H1 (cell line): ENCODE data around the gene WFIKKN1. TPM values are rescaled to one million over a fixed set of nuclear protein-coding genes. Genes with fewer than 3 reads are reported as not detected.

Experiments used
- CTCF ChIA-PET: fragments of 300-600 bp; sonication (Branson Sonifier 250); formaldehyde crosslinking; loops from one replicate; lab custom pipeline; 2021; ENCODE audit not compliant: partially characterized antibody; lab: Charles Lee
- POLR2A ChIA-PET: fragments of 300-600 bp; sonication (Branson Sonifier 250); formaldehyde crosslinking; loops from one replicate; lab custom pipeline; 2021; ENCODE audit warnings: inconsistent platforms; ENCODE audit not compliant: partially characterized antibody; lab: Charles Lee
- DNase-seq, 2 experiments: peaks; one replicate each; pipeline versions ENCODE4 v3.0.0 to v3.0.0-alpha.2; 2010 to 2022; ENCODE audit warnings: low spot score in 2 of 2, low read depth in 1 of 2, mixed read lengths in 1 of 2
- FAIRE-seq: peaks from 2 replicates; lab custom pipeline; 2011; peaks lifted over from hg19 to GRCh38; lab: Jason Lieb, UNC
- H2AFZ ChIP-seq: 2 replicates; pipeline ENCODE4 v1.8.1; 2012; ENCODE audit warnings: low read length, inconsistent platforms
- H2AK5ac ChIP-seq: 2 replicates; pipeline ENCODE4 v1.6.1; 2013; ENCODE audit warnings: low read depth, low read length
- H2BK120ac ChIP-seq: replicated peaks from 2 replicates; pipeline ENCODE3; 2013; ENCODE audit warnings: low read depth, low read length, inconsistent platforms
- H2BK12ac ChIP-seq: 2 replicates; pipeline ENCODE4 v1.6.1; 2013; ENCODE audit warnings: low read depth, low read length
- H2BK15ac ChIP-seq: 2 replicates; pipeline ENCODE4 v1.6.1; 2013; ENCODE audit warnings: low read length
- H2BK20ac ChIP-seq: 2 replicates; pipeline ENCODE4 v1.6.1; 2013; ENCODE audit warnings: low read length
- H2BK5ac ChIP-seq: 2 replicates; pipeline ENCODE4 v1.6.1; 2013; ENCODE audit warnings: low read depth, low read length
- H3K14ac ChIP-seq: 2 replicates; pipeline ENCODE4 v1.6.1; 2013; ENCODE audit warnings: inconsistent platforms; ENCODE audit not compliant: insufficient read length
- H3K18ac ChIP-seq: 2 replicates; pipeline ENCODE4 v1.6.1; 2013; ENCODE audit warnings: low read length; ENCODE audit errors: extremely low read depth
- H3K23ac ChIP-seq: 2 replicates; pipeline ENCODE4 v1.6.1; 2013; ENCODE audit warnings: inconsistent platforms; ENCODE audit not compliant: insufficient read length
- H3K23me2 ChIP-seq: 2 replicates; pipeline ENCODE4 v1.6.1; 2013; ENCODE audit warnings: low read depth, low read length
- H3K27ac ChIP-seq: 2 replicates; pipeline ENCODE4 v1.6.1; 2011; ENCODE audit warnings: low read depth, low read length, inconsistent platforms
- H3K27me3 ChIP-seq, 4 experiments: replicated peaks in 1 of 4; 1 replicate in 1 of 4; 2 replicates in 3 of 4; pipeline versions ENCODE4 v1.6.1 to v1.8.1; 2011 to 2013; ENCODE audit warnings: low read length in 3 of 4, mild to moderate bottlenecking in 3 of 4, inconsistent platforms in 2 of 4, mixed read lengths in 2 of 4, moderate library complexity in 1 of 4; ENCODE audit not compliant: control insufficient read depth in 3 of 4, insufficient read depth in 3 of 4; ENCODE audit errors: extremely low read depth in 1 of 4
- H3K36me3 ChIP-seq, 4 experiments: 2 replicates each; pipeline versions ENCODE4 v1.6.1 to v1.8.1; 2011 to 2013; ENCODE audit warnings: mild to moderate bottlenecking in 4 of 4, low read length in 3 of 4, moderate library complexity in 2 of 4, control low read depth in 1 of 4, inconsistent platforms in 1 of 4; ENCODE audit not compliant: insufficient read depth in 4 of 4, control insufficient read depth in 2 of 4
- H3K4ac ChIP-seq: replicated peaks from 2 replicates; pipeline ENCODE3; 2013; ENCODE audit warnings: low read length, low read depth, mixed read lengths, inconsistent platforms; ENCODE audit not compliant: insufficient read length
- H3K4me1 ChIP-seq, 4 experiments: replicated peaks in 1 of 4; 1 replicate in 1 of 4; 2 replicates in 3 of 4; pipeline versions ENCODE4 v1.6.1 to v1.8.1; 2011 to 2013; ENCODE audit warnings: low read length in 3 of 4, inconsistent platforms in 2 of 4, mixed read lengths in 1 of 4; ENCODE audit not compliant: insufficient read depth in 4 of 4, control insufficient read depth in 3 of 4
- H3K4me2 ChIP-seq, 2 experiments: 2 replicates each; pipeline versions ENCODE4 v1.6.1 to v1.8.1; 2011 to 2013; ENCODE audit warnings: low read depth in 2 of 2, low read length in 2 of 2, control low read depth in 1 of 2, inconsistent platforms in 1 of 2, mild to moderate bottlenecking in 1 of 2; ENCODE audit not compliant: insufficient read depth in 1 of 2
- H3K4me3 ChIP-seq, 4 experiments: fragments of 200-600, 300-600 bp in 1 of 4; sonication (generic), shearing (Covaris generic), sonication (Bioruptor Twin) in 1 of 4; 2 replicates each; pipeline versions ENCODE4 v1.5.1 to v1.8.1; 2011 to 2016; ENCODE audit warnings: low read length in 4 of 4, low read depth in 3 of 4, control low read depth in 2 of 4, inconsistent platforms in 2 of 4, mild to moderate bottlenecking in 2 of 4, mixed read lengths in 1 of 4, moderate library complexity in 1 of 4; ENCODE audit not compliant: insufficient read depth in 2 of 4; ENCODE audit errors: extremely low read depth in 1 of 4
- H3K56ac ChIP-seq: replicated peaks from 2 replicates; pipeline ENCODE3; 2013; ENCODE audit warnings: low read depth, mild to moderate bottlenecking, mixed read lengths, low read length, inconsistent platforms; ENCODE audit not compliant: insufficient read length
- H3K79me1 ChIP-seq: 2 replicates; pipeline ENCODE4 v1.6.1; 2013; ENCODE audit warnings: low read depth, low read length, control low read depth
- H3K79me2 ChIP-seq, 2 experiments: 2 replicates each; pipeline versions ENCODE4 v1.6.1 to v1.8.1; 2012 to 2013; ENCODE audit warnings: low read length in 2 of 2, mild to moderate bottlenecking in 2 of 2, inconsistent platforms in 1 of 2; ENCODE audit not compliant: insufficient read depth in 2 of 2, control insufficient read depth in 1 of 2
- H3K9ac ChIP-seq, 4 experiments: replicated peaks in 1 of 4; 1 replicate in 1 of 4; 2 replicates in 3 of 4; pipeline versions ENCODE4 v1.6.1 to v1.8.1; 2011 to 2013; ENCODE audit warnings: low read depth in 3 of 4, low read length in 3 of 4, control low read depth in 2 of 4, mild to moderate bottlenecking in 2 of 4, moderate library complexity in 2 of 4, inconsistent platforms in 1 of 4; ENCODE audit errors: extremely low read depth in 1 of 4
- H3K9me3 ChIP-seq, 2 experiments: 2 replicates each; pipeline versions ENCODE4 v1.6.1 to v1.8.1; 2012 to 2013; ENCODE audit warnings: mild to moderate bottlenecking in 2 of 2, moderate library complexity in 2 of 2, control low read depth in 1 of 2, inconsistent platforms in 1 of 2, low read depth in 1 of 2, low read length in 1 of 2, mixed read lengths in 1 of 2; ENCODE audit not compliant: insufficient read depth in 2 of 2
- H4K20me1 ChIP-seq, 2 experiments: replicated peaks in 1 of 2; 2 replicates each; pipeline versions ENCODE3 to v1.8.1; 2011 to 2013; ENCODE audit warnings: inconsistent platforms in 2 of 2, low read length in 2 of 2, mild to moderate bottlenecking in 1 of 2; ENCODE audit not compliant: insufficient read depth in 2 of 2, control insufficient read depth in 1 of 2
- H4K5ac ChIP-seq: 2 replicates; pipeline ENCODE4 v1.6.1; 2013; ENCODE audit warnings: low read length, low read depth, mixed read lengths, inconsistent platforms; ENCODE audit not compliant: insufficient read length
- H4K8ac ChIP-seq: 2 replicates; pipeline ENCODE4 v1.8.0; 2013; ENCODE audit warnings: mild to moderate bottlenecking, moderate library complexity, low read length, inconsistent platforms; ENCODE audit not compliant: insufficient read depth; ENCODE audit errors: extremely low read depth
- H4K91ac ChIP-seq: replicated peaks from 2 replicates; pipeline ENCODE3; 2013; ENCODE audit warnings: low read length, mixed read lengths, inconsistent platforms; ENCODE audit not compliant: insufficient read length
- CBX8 ChIP-seq: fragments of 300-800, 300-1000 bp; sonication (generic); IDR thresholded peaks from 2 replicates; pipeline ENCODE4 v1.7.1; 2016; ENCODE audit warnings: low read depth, low read length, borderline replicate concordance
- CREB1 ChIP-seq: IDR thresholded peaks from 2 replicates; pipeline ENCODE4 v1.6.1; 2012; ENCODE audit warnings: inconsistent platforms
- EGR1 ChIP-seq: IDR thresholded peaks from 2 replicates; pipeline ENCODE4 v1.6.1; 2011; ENCODE audit warnings: low read depth, low read length, borderline replicate concordance
- GTF2F1 ChIP-seq: IDR thresholded peaks from 2 replicates; pipeline ENCODE4 v1.6.1; 2012; ENCODE audit warnings: low read depth, low read length, improper control_type of control experiment, borderline replicate concordance
- KDM5A ChIP-seq: fragments of 200-600 bp; IDR thresholded peaks from 2 replicates; pipeline ENCODE4 v1.7.1; 2012; ENCODE audit warnings: mild to moderate bottlenecking, low read length, inconsistent platforms, mixed read lengths
- NANOG ChIP-seq: IDR thresholded peaks from 2 replicates; pipeline ENCODE4 v1.6.1; 2011; ENCODE audit warnings: low read length, low read depth, mild to moderate bottlenecking, inconsistent platforms; ENCODE audit not compliant: insufficient read depth, poor library complexity, severe bottlenecking
- NRF1 ChIP-seq: IDR thresholded peaks from 2 replicates; pipeline ENCODE4 v1.6.1; 2011; ENCODE audit warnings: mild to moderate bottlenecking, low read depth, low read length, improper control_type of control experiment
- POLR2AphosphoS5 ChIP-seq: IDR thresholded peaks from 2 replicates; pipeline ENCODE4 v1.6.1; 2011; ENCODE audit warnings: low read depth, low read length
- RNF2 ChIP-seq: fragments of 200-900, 300-1000 bp; sonication (generic); IDR thresholded peaks from 2 replicates; pipeline ENCODE4 v1.7.1; 2016; ENCODE audit warnings: borderline replicate concordance, low read depth, mild to moderate bottlenecking, antibody characterized with exemption, low read length; ENCODE audit not compliant: poor library complexity, severe bottlenecking; ENCODE audit errors: missing control alignments
- SP4 ChIP-seq: IDR thresholded peaks from 2 replicates; pipeline ENCODE4 v1.6.1; 2012; ENCODE audit warnings: low read length, inconsistent platforms
- TAF1 ChIP-seq: IDR thresholded peaks from 2 replicates; pipeline ENCODE4 v1.6.1; 2011; ENCODE audit warnings: mild to moderate bottlenecking, low read depth, low read length
- ZNF274 ChIP-seq: IDR thresholded peaks from 2 replicates; pipeline ENCODE4 v1.7.0; 2012; ENCODE audit warnings: low read length, borderline replicate concordance; ENCODE audit errors: extremely low read depth
- WGBS, 2 experiments: shearing (Covaris generic) in 1 of 2; methylation state at CpG; one replicate each; pipeline versions ENCODE4 v1.1.6 to v1.1.7; 2013 to 2015; ENCODE audit warnings: low lambda C conversion rate in 2 of 2, mixed read lengths in 2 of 2, inconsistent platforms in 1 of 2, low coverage in 1 of 2, missing lambda C conversion rate in 1 of 2; ENCODE audit not compliant: insufficient replicate concordance in 2 of 2, insufficient coverage in 1 of 2, insufficient read length in 1 of 2; ENCODE audit errors: extremely low coverage in 1 of 2, missing lambda C conversion rate in 1 of 2; 5-methylcytosine and 5-hydroxymethylcytosine counted together
- polyA plus RNA-seq, 7 experiments: library from polyadenylated mRNA; depleted of rRNA in 3 of 7; stranded (reverse) in 5 of 7; unstranded in 2 of 7; fragments of >200 nt in 5 of 7; fragments of 200-250 nt in 2 of 7; gene quantifications; 1 replicate in 5 of 7; 2 replicates in 1 of 7; 4 replicates in 1 of 7; pipeline versions ENCODE4 v1.2.1 to v1.2.3, GENCODE V29; 2011 to 2013; ENCODE audit warnings: missing spikeins in 2 of 7, mixed read lengths in 2 of 7
- total RNA-seq: library from RNA; stranded (reverse); fragmentation: NEBNext Ultra II Directional; extraction: Animal tissue kit (Norgen Biotek cat#: 25700); gene quantifications from 2 replicates; pipeline ENCODE4 v1.2.1, GENCODE V29; 2021

WFIKKN1 gene
- total and polyA plus RNA-seq, 2 of the 8 experiments (the other 6 are each of a cell fraction or from before 2014, with no cell fraction given) = 11.4 to 15.8 TPM

DNA sequence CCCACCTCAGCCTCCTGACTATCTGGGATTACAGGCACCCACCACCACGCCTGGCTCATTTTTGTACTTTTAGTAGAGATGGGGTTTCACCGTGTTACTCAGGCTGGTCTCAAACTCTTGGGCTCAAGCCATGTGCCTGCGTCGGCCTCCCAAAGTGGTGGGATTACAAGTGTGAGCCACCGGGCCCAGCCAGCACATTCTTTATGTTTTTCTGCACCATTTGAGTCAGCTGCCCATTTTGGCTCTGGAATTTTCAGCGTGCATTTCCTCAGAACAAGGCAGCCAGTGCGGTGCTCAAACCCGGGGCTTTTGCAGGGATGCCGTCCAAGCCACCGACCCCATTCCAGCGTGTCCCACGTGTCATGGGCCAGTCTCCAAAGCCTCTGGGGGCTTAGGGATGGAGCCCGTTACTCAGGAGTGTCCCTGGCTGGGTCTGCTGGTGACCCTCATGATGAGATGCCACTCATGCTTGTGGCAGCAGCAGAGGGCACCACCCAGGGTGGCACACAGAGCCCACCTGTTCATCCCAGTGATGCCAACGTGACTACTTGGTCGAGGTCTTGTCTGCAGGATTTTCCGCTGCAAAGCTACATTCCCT is 44.6 kb upstream of the WFIKKN1 start:
- peaks cover 0 to 33% (median 24%) of the 10 kb centered on the region in 4 experiments; a peak in 5 of 7 replicates for H3K27me3 ChIP-seq
- DNase-seq (no peak), FAIRE-seq (no peak)
- peaks cover 12% of the 10 kb centered on the region for H3K23me2 ChIP-seq
- peak overlapping the region; percentile 56; the same call in 1 of the 2 replicates for H2AK5ac ChIP-seq
- H3K9me3 ChIP-seq = no peaks in the 10 kb centered on the region
- no peak overlapping the region for H3K9ac ChIP-seq
- peaks cover 0 to 33% (median 23%) of the 10 kb centered on the region in 4 experiments; a peak in 6 of 7 replicates for H3K4me1 ChIP-seq
- no peak overlapping the region for H3K18ac ChIP-seq
- no peak overlapping the region for H3K56ac ChIP-seq
- no peak overlapping the region for H3K4me3 ChIP-seq
- peaks cover 7% of the 10 kb centered on the region; the same call in 1 of the 2 replicates for H3K79me1 ChIP-seq
- no peak overlapping the region for H2BK120ac ChIP-seq
- no peak overlapping the region for H4K91ac ChIP-seq
- no peak overlapping the region for H4K5ac ChIP-seq
- H2BK15ac ChIP-seq = no peak overlapping the region
- H3K14ac ChIP-seq = no peak overlapping the region
- no peak overlapping the region for H3K23ac ChIP-seq
- H2AFZ ChIP-seq = no peak overlapping the region
- WGBS, 2 experiments = 84% methylated on average over 16 of the region's 16 CpGs; no CpG with 5 or more reads in 1 of the 2 experiments
- peaks cover 10 to 30% of the 10 kb centered on the region in 2 experiments for H4K20me1 ChIP-seq
- no peak overlapping the region for H2BK20ac ChIP-seq
- no peak overlapping the region for H2BK5ac ChIP-seq
- 0 out of 2 replicates have a peak overlapping the region, but pooled peaks have one; percentile 50 for H2BK12ac ChIP-seq
- no peaks in the 10 kb centered on the region for H3K36me3 ChIP-seq
- H3K27ac ChIP-seq = no peak overlapping the region
- H3K4ac ChIP-seq = no peak overlapping the region
- H3K4me2 ChIP-seq = no peak overlapping the region
- peak overlapping the region; percentile 71; the same call in 1 of the 2 replicates for H4K8ac ChIP-seq
- ChIA-PET POLR2A (interaction anchor here (1.1 to 1.8 kb wide), 9 partner anchors 9 to 135 kb away, joined by 3 to 8 read pairs (median 4); partner anchors contain the start of gene ANTKMT), CTCF (interaction anchor here (0.7 to 4.3 kb wide), 4 partner anchors 9 to 104 kb away, joined by 3 to 30 read pairs (median 4); no protein-coding TSS in a partner anchor)
- H3K79me2 ChIP-seq = peaks cover 0 to 12% of the 10 kb centered on the region in 2 experiments; a peak in 2 of 4 replicates
- TF ChIP-seq EGR1 = no peak
- TF ChIP-seq TAF1 = no peak
- no peak for TF ChIP-seq POLR2AphosphoS5
- TF ChIP-seq GTF2F1 = no peak
- no peak for TF ChIP-seq ZNF274
- TF ChIP-seq KDM5A = no peak
- no peak for TF ChIP-seq NRF1
- no peak for TF ChIP-seq SP4
- no peak for TF ChIP-seq CREB1
- no peak for TF ChIP-seq NANOG
- TF ChIP-seq CBX8 = no peak
- TF ChIP-seq RNF2 = no peak
